ENCODE results near the gene BSND.

DNA sequence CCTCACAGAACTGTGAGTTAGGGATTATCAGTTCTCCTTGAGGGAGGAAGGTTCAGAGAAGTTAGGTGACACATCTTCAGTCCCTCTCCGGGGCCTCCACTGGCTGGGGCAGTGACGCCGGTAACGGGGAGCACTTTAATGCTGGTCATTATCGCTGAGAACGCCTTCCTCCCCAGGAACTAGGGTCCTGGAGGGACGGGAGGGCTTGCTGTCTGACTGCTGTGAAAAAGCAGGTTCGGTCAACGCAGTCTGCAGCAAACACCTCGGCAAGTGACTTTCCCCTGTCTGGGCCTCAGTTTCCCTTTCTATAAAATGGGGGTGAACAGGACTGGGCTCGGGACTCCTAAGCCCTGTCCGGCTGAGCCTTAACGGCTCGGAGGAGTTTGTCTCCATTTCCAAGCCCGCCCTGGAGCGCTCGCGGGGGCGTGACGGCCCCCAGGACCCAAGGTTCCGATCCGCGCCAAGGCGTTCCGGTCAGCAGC lies 18.6 kb upstream of the BSND start:
- TF ChIP-seq CTCF (IDR thresholded peaks at IDR 0.05; ENCODE audit: low read length) = no peak
- TF ChIP-seq EZH2phosphoT487 (IDR thresholded peaks at IDR 0.05; ENCODE audit: low read length) = no peak
